B cell (primary cell): ENCODE results near the gene NFKBIL1.

ENCODE experiments used
- CTCF ChIP-seq: fragments of 200-600 bp; IDR thresholded peaks from one replicate; pipeline ENCODE4 v1.8.0; 2022; ENCODE audit warnings: antibody characterized with exemption, mild to moderate bottlenecking
- EZH2 ChIP-seq: IDR thresholded peaks from 2 replicates; pipeline ENCODE4 v1.6.1; 2012; ENCODE audit warnings: borderline replicate concordance, low read depth, mild to moderate bottlenecking, moderate library complexity, low read length; ENCODE audit not compliant: insufficient read depth, poor library complexity, severe bottlenecking

GRCh38 chr6:31592396-31592771 is 45.0 kb downstream of the NFKBIL1 start:
- TF ChIP-seq CTCF = no peak
- TF ChIP-seq EZH2 = no peak
